HepG2 (cell line): Measurements from ENCODE around the gene SDK1. TPM values are rescaled to one million over a fixed set of nuclear protein-coding genes. Genes with fewer than 3 reads are reported as not detected.
A peak's percentile ranks its signal among the peaks of the same experiment; 100 is the strongest.

Experiments used
- ATAC-seq: fragments of 200-7000 bp; cut with Tn5 transposase; 3 replicates; pipeline ENCODE4 v1.9.1; 2020; ENCODE audit warnings: mild to moderate bottlenecking, moderate library complexity
- BruUV-seq: library from RNA; stranded (reverse); fragments of 400-500 nt; replicated peaks from 2 replicates; lab custom pipeline; 2021; lab: Mats Ljungman, UMichigan
- CTCF ChIA-PET: fragments of 300-600 bp; formaldehyde crosslinking; extraction: SDS; loops from one replicate; lab custom pipeline; 2021; ENCODE audit warnings: low total read pairs, inconsistent platforms, low intra/inter-chr PET ratio; lab: Yijun Ruan, JAX
- POLR2A ChIA-PET: fragments of 350-600 bp; sonication (Branson Sonifier 250); formaldehyde crosslinking; loops from one replicate; lab custom pipeline; 2020; ENCODE audit warnings: antibody characterized with exemption, inconsistent platforms; lab: Yijun Ruan, JAX
- DNase-seq: peaks from one replicate; pipeline ENCODE4 v3.0.0-alpha.2; 2015; ENCODE audit warnings: low spot score
- FAIRE-seq: peaks from 3 replicates; lab custom pipeline; 2011; peaks lifted over from hg19 to GRCh38; lab: Jason Lieb, UNC
- H2AFZ ChIP-seq: one replicate; pipeline ENCODE4 v1.6.1; 2011; ENCODE audit warnings: low read length, inconsistent platforms
- H3K27ac ChIP-seq: fragments of 300-600 bp; 3 replicates; pipeline ENCODE4 v1.8.0; 2011; ENCODE audit warnings: mixed run types, mild to moderate bottlenecking, mixed read lengths, low read length, inconsistent platforms; ENCODE audit not compliant: insufficient read depth; ENCODE audit errors: extremely low read length
- H3K27me3 ChIP-seq, 2 experiments: fragments of 200-600 bp in 1 of 2; 2 replicates in 1 of 2; 3 replicates in 1 of 2; pipeline versions ENCODE4 v1.6.0 to v1.8.0; 2011; ENCODE audit warnings: low read length in 2 of 2, mild to moderate bottlenecking in 2 of 2, moderate library complexity in 2 of 2, inconsistent platforms in 1 of 2; ENCODE audit not compliant: insufficient read depth in 2 of 2, control insufficient read depth in 1 of 2
- H3K36me3 ChIP-seq, 2 experiments: fragments of 200-600 bp in 1 of 2; replicated peaks in 1 of 2; 2 replicates in 1 of 2; 3 replicates in 1 of 2; pipeline versions ENCODE4 v1.5.1 to v1.8.0; 2011; ENCODE audit warnings: low read length in 2 of 2, inconsistent platforms in 1 of 2; ENCODE audit not compliant: insufficient read depth in 2 of 2, control insufficient read depth in 1 of 2
- H3K4me1 ChIP-seq: 2 replicates; pipeline ENCODE4 v1.5.1; 2012; ENCODE audit warnings: low read length, inconsistent platforms; ENCODE audit not compliant: insufficient read depth
- H3K4me2 ChIP-seq: 2 replicates; pipeline ENCODE4 v1.6.0; 2011; ENCODE audit warnings: low read depth, low read length, inconsistent platforms
- H3K4me3 ChIP-seq, 3 experiments: fragments of 200-600 bp in 1 of 3; sonication (generic), shearing (Covaris generic) in 1 of 3; replicated peaks in 1 of 3; 2 replicates each; pipeline ENCODE4 v1.5.1; 2011 to 2016; ENCODE audit warnings: low read length in 3 of 3, inconsistent platforms in 2 of 3, low read depth in 2 of 3, mild to moderate bottlenecking in 2 of 3, control low read depth in 1 of 3, mixed read lengths in 1 of 3; ENCODE audit not compliant: insufficient read depth in 1 of 3
- H3K79me2 ChIP-seq: one replicate; pipeline ENCODE4 v1.6.1; 2011; ENCODE audit warnings: low read length, inconsistent platforms; ENCODE audit not compliant: insufficient read depth
- H3K9ac ChIP-seq: 2 replicates; pipeline ENCODE4 v1.6.0; 2011; ENCODE audit warnings: mild to moderate bottlenecking, low read depth, low read length, inconsistent platforms; ENCODE audit not compliant: insufficient read depth
- H3K9me3 ChIP-seq: 2 replicates; pipeline ENCODE4 v1.5.1; 2012; ENCODE audit warnings: mild to moderate bottlenecking, low read length
- H4K20me1 ChIP-seq: 2 replicates; pipeline ENCODE4 v1.6.0; 2011; ENCODE audit warnings: inconsistent platforms, mild to moderate bottlenecking, low read length, moderate library complexity; ENCODE audit not compliant: insufficient read depth
- MED8 ChIP-seq: sonication (generic); formaldehyde crosslinking; IDR thresholded peaks from 2 replicates; pipeline ENCODE4 v1.8.1; 2023; ENCODE audit warnings: mild to moderate bottlenecking, missing genetic modification reagents; ENCODE audit not compliant: insufficient replicate concordance
- ZNF160 ChIP-seq: sonication (generic); formaldehyde crosslinking; IDR thresholded peaks from 2 replicates; pipeline ENCODE4 v1.8.0; 2022; ENCODE audit warnings: mild to moderate bottlenecking, inconsistent platforms, missing genetic modification reagents
- ZNF282 ChIP-seq: fragments of 450-650 bp; IDR thresholded peaks from 2 replicates; pipeline ENCODE4 v1.6.1; 2018; ENCODE audit not compliant: partially characterized antibody
- ZNF503 ChIP-seq: sonication (generic); formaldehyde crosslinking; IDR thresholded peaks from 2 replicates; pipeline ENCODE4 v1.4.0; 2020; ENCODE audit warnings: missing genetic modification reagents
- WGBS: methylation state at CpG from one replicate; pipeline ENCODE4 v1.1.6; 2017; ENCODE audit warnings: low lambda C conversion rate; 5-methylcytosine and 5-hydroxymethylcytosine counted together
- in situ Hi-C: cut with HindIII; loops from 2 replicates; pipeline ENCODE4 v1.10.0; 2017; ENCODE audit warnings: low pct_unique_long_range_greater_than_20kb; ENCODE audit not compliant: extremely low pct_ligation_motif_present
- intact Hi-C: fragments of 100-400 bp; cut with micrococcal nuclease; formaldehyde crosslinking; loops from one replicate; pipeline ENCODE4 v1.10.0; 2022; ENCODE audit not compliant: unreplicated experiment
- polyA plus RNA-seq, 8 experiments: library from polyadenylated mRNA; depleted of rRNA in 3 of 8; stranded (reverse) in 7 of 8; unstranded in 1 of 8; fragments of >200 nt; fragmentation: Illumina TruSeq in 4 of 8; extraction: Trizol in 4 of 8; gene quantifications; 2 replicates each; pipeline versions ENCODE4 v1.2.1 to v1.2.3, GENCODE V29; 2011 to 2016; ENCODE audit warnings: low read depth in 4 of 8, missing spikeins in 1 of 8, mixed read lengths in 1 of 8; ENCODE audit not compliant: insufficient read depth in 1 of 8
- total RNA-seq, 5 experiments: library from RNA; depleted of rRNA; stranded (reverse); fragments of >200 nt; fragmentation: Illumina TruSeq; extraction: Trizol; gene quantifications; 2 replicates each; pipeline ENCODE4 v1.2.3, GENCODE V29; 2016; ENCODE audit warnings: low read depth in 1 of 5

The SDK1 gene
- total and polyA plus RNA-seq, 2 of the 13 experiments (the other 11 are each of a cell fraction or from before 2014, with no cell fraction given): 0.35 to 2.4 TPM

GRCh38 chr7:3780525-3780924 lies 479.5 kb downstream of the SDK1 start:
- no peak for FAIRE-seq
- POLR2A ChIA-PET: no interaction called here
- no peak for ATAC-seq

GRCh38 chr7:3781607-3782006 lies 480.6 kb downstream of the SDK1 start:
- peaks cover 24% of the 10 kb centered on the region for H3K9me3 ChIP-seq
- intact Hi-C loops (no loop called here), in situ Hi-C loops (no loop called here)
- H3K27me3 ChIP-seq: no peaks in the 10 kb centered on the region
- TF ChIP-seq ZNF282 (no peak), ZNF160 (CRISPR knock-in tag) (peak; percentile 98)
- no peak overlapping the region for H3K9ac ChIP-seq
- H3K4me1 ChIP-seq: peaks cover 6% of the 10 kb centered on the region; the same call in 1 of the 2 replicates
- H3K4me3 ChIP-seq: no peak overlapping the region
- H3K36me3 ChIP-seq: no peaks in the 10 kb centered on the region
- no peak overlapping the region for H3K4me2 ChIP-seq
- no peak for FAIRE-seq
- DNase-seq: no peak
- POLR2A ChIA-PET: no interaction called here
- no peak overlapping the region for H3K27ac ChIP-seq
- no peaks in the 10 kb centered on the region for H3K79me2 ChIP-seq
- no peaks in the 10 kb centered on the region for H4K20me1 ChIP-seq
- BruUV-seq: no TSS peak
- no peak for ATAC-seq
- no peak overlapping the region for H2AFZ ChIP-seq
- 58% methylated on average over 1 of the region's 1 CpG for WGBS
- CTCF ChIA-PET: no interaction called here

More at GRCh38 chr7:3780525-3780924, 479.5 kb downstream of the SDK1 start:
- H3K4me1 ChIP-seq: peaks cover 11% of the 10 kb centered on the region; the same call in 1 of the 2 replicates
- H2AFZ ChIP-seq: no peak overlapping the region
- H3K27ac ChIP-seq: no peak overlapping the region
- H4K20me1 ChIP-seq: no peaks in the 10 kb centered on the region
- no peak overlapping the region for H3K4me2 ChIP-seq
- in situ Hi-C loops: no loop called here
- CTCF ChIA-PET: no interaction called here
- no peak overlapping the region for H3K9ac ChIP-seq
- no peak for DNase-seq
- H3K79me2 ChIP-seq: no peaks in the 10 kb centered on the region
- 90% methylated on average over 2 of the region's 2 CpGs for WGBS
- no peak overlapping the region for H3K4me3 ChIP-seq
- no peak for TF ChIP-seq ZNF503
- TF ChIP-seq MED8 (CRISPR knock-in tag): no peak
- TF ChIP-seq, all 625 proteins: peak for 0
- BruUV-seq: no TSS peak
- intact Hi-C loops: no loop called here
- no peaks in the 10 kb centered on the region for H3K27me3 ChIP-seq
- peaks cover 24% of the 10 kb centered on the region for H3K9me3 ChIP-seq
- no peaks in the 10 kb centered on the region for H3K36me3 ChIP-seq
